GM18907 (cell line): Measurements from ENCODE around the gene ADGRV1.

Experiments used
- ATAC-seq: cut with Tn5 transposase; IDR thresholded peaks from one replicate; pipeline ENCODE4 v1.9.1; 2021; ENCODE audit warnings: mild to moderate bottlenecking, moderate library complexity; ENCODE audit not compliant: unreplicated experiment

The ADGRV1 gene

GRCh38 chr5:90861843-90862586 lies 303.4 kb downstream of the ADGRV1 start:
- ATAC-seq, result no peak

- ATAC-seq, result no peak
Measured at GRCh38 chr5:90865180-90865579, 306.6 kb downstream of the ADGRV1 start.

DNA sequence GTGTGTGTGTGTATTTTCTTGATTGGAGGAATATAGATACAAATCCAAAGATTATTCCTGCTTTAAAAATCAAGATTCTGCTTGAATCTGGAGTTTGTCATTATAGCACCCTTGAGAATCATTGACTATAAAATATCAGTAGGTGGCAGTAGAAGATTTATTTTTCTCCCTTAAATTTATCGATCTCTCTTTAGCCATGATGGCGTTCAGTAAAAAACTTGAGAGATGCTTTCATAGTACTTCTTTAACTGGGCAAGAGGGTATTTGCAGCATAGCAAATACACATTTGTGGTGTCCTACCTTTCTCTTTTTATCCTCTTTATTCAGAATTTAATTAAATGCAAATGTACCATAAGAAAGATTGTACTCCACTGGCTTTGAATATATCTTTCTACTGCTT lies 307.7 kb downstream of the ADGRV1 start:
- ATAC-seq, result peak; percentile 64

- no peak for ATAC-seq
Measured at GRCh38 chr5:90866915-90867731, 308.5 kb downstream of the ADGRV1 start.

DNA sequence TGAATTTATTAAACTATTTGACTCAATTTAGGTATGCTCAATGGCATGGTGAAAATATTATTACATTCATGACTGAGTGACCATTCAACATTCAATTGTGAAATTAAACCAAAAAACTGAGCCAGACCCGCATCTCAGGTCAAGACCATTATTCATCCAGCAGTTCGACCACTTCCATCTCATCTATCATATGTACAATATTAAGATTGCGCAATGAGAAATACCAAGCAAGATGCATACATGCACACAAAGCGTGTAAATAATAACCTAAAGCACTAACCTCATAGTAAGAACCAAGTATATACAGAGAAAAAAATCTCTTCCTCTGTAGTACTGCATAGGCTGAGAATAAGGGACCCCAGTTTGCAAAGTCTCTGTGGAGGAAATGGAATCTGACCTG lies 310.2 kb downstream of the ADGRV1 start:
- no peak for ATAC-seq

GRCh38 chr5:90871391-90871991 lies 312.9 kb downstream of the ADGRV1 start:
- ATAC-seq, result no peak

DNA sequence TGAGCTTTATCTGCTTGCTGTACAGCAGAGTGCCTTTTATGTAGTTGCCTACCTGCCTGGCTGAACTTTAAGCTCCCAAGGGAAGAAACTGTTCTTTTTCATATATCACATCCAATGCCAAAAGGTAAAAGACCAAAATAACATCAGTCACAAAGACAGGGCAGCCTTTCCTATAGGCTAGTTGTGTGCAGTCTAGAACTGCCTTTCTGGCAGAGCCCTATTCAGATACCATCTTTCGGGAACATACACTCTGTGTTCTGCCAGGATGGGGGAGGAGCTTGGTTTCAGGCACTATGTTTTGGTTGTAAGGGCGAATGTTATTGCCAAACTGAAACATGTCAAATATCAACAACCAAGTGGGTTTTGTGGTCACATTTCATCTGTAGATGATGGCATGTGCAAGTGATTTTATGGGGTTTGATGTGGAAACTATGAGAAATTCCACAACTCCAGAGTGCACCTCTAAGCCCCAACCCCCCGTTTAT lies 314.5 kb downstream of the ADGRV1 start:
- no peak for ATAC-seq

GRCh38 chr5:90874066-90874465 lies 315.5 kb downstream of the ADGRV1 start:
- ATAC-seq, result no peak

- no peak for ATAC-seq
Measured at GRCh38 chr5:90875456-90875855, 316.9 kb downstream of the ADGRV1 start.

DNA sequence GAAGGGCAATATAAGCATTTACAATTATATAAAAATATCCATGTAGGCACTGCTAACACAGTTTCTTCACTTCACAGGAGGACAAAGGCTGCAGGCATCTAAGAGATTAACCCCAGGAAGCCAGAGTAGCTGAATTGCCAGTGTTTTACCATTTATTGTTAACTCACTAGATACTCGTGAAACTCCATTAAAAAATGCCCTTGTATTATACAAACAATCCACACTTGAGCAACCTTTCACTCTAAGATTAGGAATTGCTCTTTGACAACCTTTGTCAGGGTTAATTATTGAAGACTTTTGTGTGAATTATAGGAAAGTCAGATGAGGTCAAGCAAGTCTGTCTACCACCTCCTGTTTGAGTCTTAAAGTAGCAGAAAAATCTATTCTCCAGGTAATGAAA lies 317.8 kb downstream of the ADGRV1 start:
- no peak for ATAC-seq

DNA sequence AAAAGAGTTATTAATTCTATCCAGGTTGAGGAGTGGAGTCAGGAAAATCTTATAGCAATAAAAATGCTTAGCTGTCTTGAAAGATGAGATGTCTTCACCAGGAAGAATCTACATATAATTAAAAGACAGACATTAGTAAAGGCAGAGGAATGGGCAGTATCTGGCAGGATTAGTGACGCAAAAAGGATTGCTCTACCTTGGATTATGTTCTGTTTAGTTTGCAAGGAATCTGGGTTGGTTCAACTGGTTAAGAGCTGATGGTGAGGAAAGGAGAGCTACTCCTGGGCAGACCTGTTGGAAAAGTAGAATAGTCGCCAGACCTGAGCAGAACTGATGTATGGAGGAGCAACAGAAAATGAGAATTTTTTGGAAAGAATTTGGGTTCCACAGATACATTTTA lies 318.5 kb downstream of the ADGRV1 start:
- no peak for ATAC-seq

DNA sequence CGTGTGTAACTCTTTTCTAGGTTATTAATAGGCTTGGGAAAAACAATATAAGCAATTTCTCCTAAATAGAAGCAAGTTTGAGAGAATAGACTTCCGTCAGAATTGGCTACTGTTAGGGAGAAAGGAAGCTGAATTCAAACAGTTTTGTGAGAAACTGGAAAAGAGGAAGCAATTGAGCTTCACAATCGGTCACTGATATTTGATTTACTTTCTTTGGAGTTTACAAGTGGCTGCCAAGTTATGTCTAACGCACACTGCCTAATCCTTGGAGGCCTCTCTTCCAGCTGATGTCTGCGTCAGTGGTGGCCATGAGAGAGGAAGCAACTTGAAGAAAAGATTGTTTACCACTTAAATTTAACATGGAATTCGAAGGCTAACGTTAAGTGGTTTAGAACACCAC lies 319.5 kb downstream of the ADGRV1 start:
- no peak for ATAC-seq

DNA sequence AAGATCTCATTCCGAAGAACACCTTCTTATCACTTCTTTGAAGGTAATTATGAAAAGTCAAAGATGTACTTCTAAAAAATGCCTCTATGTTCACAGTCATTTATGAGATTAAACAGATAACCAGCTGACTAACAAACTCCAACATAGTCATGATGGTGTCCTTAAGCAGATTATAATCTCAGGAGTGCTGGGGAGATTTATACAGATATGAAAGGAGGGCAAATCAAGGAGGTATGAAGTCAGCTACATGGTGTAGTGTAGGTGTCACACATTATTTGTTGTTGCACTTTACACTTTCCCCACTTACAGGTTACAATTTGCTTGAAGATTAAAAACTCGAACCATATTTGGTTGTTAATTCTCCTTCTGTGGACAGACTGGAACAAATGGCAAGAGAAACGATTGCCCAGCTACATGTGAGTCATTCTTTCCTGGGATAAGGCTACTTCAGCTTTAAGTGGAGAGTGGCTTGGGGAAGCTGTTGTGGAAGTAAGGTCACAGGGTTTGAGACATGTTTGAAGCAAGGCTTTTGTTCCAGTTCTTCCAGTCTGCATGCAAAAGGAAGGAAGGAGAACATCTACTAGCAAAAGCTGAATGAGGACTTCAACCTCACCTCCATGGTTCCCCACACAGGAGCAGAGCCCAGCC lies 320.1 kb downstream of the ADGRV1 start:
- no peak for ATAC-seq

- no peak for ATAC-seq
Measured at GRCh38 chr5:90881626-90882150, 323.1 kb downstream of the ADGRV1 start.

DNA sequence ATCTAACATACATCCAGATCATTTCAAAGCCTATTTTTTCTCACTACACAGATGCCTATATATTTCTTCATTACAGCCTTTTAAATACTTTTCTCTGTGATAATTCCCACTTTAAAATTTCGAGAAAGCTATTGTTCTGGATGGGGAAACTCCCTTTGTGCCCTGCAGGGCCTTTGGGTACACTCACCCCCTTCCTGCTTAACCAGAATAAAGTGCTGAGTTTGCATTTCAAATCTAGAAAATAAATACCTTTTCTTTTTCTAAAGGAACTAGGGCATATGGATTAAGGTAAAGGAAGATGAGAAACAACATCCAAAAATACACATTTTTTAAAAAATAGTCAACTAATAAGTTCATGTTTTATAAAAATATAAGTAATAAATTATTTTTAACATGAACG lies 323.9 kb downstream of the ADGRV1 start:
- no peak for ATAC-seq

DNA sequence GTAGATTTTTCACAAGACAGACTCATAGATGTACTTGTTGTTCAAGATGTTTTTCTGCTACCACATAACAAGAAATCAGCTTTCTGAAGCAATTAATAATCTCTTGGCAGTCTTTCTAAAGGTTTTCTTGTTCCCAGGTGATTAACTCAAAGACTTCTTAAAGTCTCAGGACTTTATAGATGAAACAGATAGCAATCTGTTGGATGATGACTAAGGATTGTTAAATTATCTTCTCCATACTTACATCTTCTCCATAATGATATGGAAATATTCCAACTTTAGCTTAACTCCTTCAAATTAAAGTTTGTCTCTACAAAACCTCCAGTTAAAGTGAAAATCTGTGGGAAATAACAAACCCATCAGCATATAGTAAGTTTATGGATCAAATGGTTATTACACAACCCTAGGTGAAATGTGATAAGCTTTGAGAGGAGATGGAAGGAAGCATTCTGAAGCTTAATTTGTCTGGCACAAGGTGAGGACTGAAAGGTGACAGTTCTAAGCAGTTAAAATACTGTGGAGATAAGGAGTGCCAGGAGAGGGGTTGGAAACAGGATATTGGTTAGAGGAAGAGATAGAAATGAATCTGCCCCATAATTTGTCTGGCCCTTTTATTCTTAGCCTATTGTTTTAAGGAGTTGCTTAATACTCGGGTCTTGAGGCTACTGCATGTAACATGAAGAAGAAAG lies 326.7 kb downstream of the ADGRV1 start:
- ATAC-seq, result no peak

DNA sequence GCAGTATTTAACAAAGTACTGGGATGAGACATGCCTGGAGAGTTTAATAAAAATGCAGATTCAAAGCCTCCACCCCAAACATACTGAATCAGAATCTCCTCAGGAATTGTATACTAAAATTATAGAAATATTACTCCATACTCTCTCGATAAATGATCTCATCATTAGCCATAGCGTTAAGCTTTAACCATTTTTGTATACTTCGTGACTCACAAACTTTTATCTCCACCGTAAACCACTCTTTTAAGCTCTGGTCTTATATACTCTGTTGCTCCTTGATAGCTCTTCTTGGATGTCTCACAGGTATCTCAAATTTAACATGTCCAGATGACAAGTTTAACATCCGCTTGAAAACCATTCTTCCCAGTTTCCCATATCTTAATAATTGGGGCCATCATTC lies 327.8 kb downstream of the ADGRV1 start:
- ATAC-seq, result no peak

- no peak for ATAC-seq
Measured at GRCh38 chr5:90888511-90889324, 330.1 kb downstream of the ADGRV1 start.

- no peak for ATAC-seq
Measured at GRCh38 chr5:90889325-90889600, 330.7 kb downstream of the ADGRV1 start.

DNA sequence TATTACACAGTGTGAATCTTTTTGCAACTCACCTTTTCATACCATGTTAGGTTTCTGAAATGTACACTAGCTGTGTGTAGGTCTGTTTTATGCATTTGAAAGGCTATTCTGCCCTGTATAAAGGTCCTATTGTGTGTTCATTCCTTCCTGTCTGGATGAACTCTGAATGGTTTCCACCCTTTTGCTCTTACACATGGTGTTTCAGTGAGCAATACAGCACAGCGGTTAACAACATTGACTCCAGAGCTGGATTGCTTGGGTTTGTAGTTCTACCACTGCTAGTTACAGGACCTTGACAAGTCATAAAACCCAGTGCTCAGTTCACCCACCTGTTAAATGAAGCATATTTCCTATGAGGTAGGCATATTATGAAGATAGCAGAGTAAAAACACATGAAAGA lies 331.6 kb downstream of the ADGRV1 start:
- ATAC-seq, result no peak
